ENCODE measurements around the gene RNASE4.
"Not testable (repeated sequence)": the region's sequence is repeated elsewhere in the genome, so short reads cannot be mapped to it uniquely, and the experiment has no call there.

Gene RNASE4

DNA sequence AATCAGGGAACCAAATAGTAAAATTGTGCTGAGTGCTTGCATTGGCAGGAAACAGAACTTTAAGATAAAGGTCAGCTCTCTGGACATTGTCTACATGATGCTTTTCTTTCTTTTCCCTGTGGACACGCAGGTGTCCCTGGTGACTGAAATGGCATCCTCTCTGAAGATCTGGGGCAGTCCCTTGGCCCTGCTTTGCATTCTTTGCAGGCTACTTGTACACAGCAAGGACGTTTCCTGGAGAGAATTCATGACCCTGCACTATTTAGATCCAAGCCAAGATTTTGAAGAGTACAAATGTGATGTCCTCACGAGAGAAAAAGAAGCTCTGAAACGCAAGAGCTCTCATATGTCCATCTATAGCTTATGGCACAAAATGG, 50.1 kb downstream of the RNASE4 start:
- no peak for ATAC-seq
- TF ChIP-seq CSDC2 (CRISPR knock-in tag; IDR thresholded peaks at IDR 0.05) (no peak), ARNTL (CRISPR knock-in tag; IDR thresholded peaks at IDR 0.05; ENCODE audit: borderline replicate concordance, low read depth) (no peak), ZC3H10 (CRISPR knock-in tag; IDR thresholded peaks at IDR 0.05) (no peak), OSR1 (CRISPR knock-in tag; IDR thresholded peaks at IDR 0.05) (no peak), ZNF70 (CRISPR knock-in tag; IDR thresholded peaks at IDR 0.05) (no peak), RARB (CRISPR knock-in tag; IDR thresholded peaks at IDR 0.05) (no peak), ZNF8 (CRISPR knock-in tag; IDR thresholded peaks at IDR 0.05) (no peak), SNAI2 (CRISPR knock-in tag; IDR thresholded peaks at IDR 0.05) (no peak), ESRRG (CRISPR knock-in tag; IDR thresholded peaks at IDR 0.05) (no peak), ZFP3 (CRISPR knock-in tag; IDR thresholded peaks at IDR 0.05) (no peak), TCF4 (CRISPR knock-in tag; IDR thresholded peaks at IDR 0.05; ENCODE audit: borderline replicate concordance) (no peak), PPARA (CRISPR knock-in tag; IDR thresholded peaks at IDR 0.05; ENCODE audit: borderline replicate concordance) (no peak)
- TF ChIP-seq, protein P1, sequence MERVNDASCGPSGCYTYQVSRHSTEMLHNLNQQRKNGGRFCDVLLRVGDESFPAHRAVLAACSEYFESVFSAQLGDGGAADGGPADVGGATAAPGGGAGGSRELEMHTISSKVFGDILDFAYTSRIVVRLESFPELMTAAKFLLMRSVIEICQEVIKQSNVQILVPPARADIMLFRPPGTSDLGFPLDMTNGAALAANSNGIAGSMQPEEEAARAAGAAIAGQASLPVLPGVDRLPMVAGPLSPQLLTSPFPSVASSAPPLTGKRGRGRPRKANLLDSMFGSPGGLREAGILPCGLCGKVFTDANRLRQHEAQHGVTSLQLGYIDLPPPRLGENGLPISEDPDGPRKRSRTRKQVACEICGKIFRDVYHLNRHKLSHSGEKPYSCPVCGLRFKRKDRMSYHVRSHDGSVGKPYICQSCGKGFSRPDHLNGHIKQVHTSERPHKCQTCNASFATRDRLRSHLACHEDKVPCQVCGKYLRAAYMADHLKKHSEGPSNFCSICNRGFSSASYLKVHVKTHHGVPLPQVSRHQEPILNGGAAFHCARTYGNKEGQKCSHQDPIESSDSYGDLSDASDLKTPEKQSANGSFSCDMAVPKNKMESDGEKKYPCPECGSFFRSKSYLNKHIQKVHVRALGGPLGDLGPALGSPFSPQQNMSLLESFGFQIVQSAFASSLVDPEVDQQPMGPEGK (CRISPR knock-in tag; IDR thresholded peaks at IDR 0.05; ENCODE audit: borderline replicate concordance): no peak
- TF ChIP-seq, protein P2, sequence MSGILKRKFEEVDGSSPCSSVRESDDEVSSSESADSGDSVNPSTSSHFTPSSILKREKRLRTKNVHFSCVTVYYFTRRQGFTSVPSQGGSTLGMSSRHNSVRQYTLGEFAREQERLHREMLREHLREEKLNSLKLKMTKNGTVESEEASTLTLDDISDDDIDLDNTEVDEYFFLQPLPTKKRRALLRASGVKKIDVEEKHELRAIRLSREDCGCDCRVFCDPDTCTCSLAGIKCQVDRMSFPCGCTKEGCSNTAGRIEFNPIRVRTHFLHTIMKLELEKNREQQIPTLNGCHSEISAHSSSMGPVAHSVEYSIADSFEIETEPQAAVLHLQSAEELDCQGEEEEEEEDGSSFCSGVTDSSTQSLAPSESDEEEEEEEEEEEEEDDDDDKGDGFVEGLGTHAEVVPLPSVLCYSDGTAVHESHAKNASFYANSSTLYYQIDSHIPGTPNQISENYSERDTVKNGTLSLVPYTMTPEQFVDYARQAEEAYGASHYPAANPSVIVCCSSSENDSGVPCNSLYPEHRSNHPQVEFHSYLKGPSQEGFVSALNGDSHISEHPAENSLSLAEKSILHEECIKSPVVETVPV (CRISPR knock-in tag; IDR thresholded peaks at IDR 0.05): no peak

DNA sequence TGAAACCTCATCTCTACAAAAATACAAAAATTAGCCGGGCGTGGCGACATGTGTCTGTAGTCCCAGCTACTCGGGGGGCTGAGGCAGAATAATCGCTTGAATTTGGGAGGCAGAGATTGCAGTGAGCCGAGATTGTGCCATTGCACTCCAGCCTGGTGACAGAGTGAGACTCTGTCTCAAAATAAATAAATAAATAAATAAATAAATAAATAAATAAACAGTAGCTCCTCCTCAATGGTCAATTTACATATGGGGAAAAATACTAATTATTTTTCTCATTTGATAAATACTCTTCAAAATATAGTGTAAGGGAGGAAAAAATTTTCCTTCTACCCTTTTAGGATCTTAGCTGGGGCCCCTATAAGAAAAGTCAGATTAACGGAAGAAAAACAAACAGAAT, 53.9 kb downstream of the RNASE4 start:
- not testable (repeated sequence) for ATAC-seq

DNA sequence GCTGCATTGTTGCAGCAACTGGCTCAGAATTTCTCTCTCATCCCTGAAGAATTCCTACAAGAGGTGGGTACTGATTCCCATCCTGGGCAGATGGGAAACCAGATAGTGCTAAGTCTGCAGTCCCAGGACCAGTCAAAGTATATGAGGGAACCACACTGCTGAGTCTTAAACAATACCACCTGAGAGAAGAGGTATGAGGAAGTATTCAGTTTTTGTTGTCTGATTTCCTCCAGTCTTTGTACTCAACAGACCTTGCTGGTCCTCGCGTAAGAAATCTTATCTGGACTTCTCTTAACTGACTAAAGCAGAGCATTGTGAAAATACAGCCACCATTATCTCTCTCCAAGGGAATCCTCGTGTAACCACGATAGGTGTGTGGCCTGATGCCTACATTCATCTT, 57.8 kb downstream of the RNASE4 start:
- ATAC-seq: no peak
- TF ChIP-seq ZNF70 (CRISPR knock-in tag; IDR thresholded peaks at IDR 0.05) (no peak), ARNTL (CRISPR knock-in tag; IDR thresholded peaks at IDR 0.05; ENCODE audit: borderline replicate concordance, low read depth) (no peak), ZC3H10 (CRISPR knock-in tag; IDR thresholded peaks at IDR 0.05) (no peak), RARB (CRISPR knock-in tag; IDR thresholded peaks at IDR 0.05) (no peak), PPARA (CRISPR knock-in tag; IDR thresholded peaks at IDR 0.05; ENCODE audit: borderline replicate concordance) (no peak), CSDC2 (CRISPR knock-in tag; IDR thresholded peaks at IDR 0.05) (no peak), GLIS3 (CRISPR knock-in tag; IDR thresholded peaks at IDR 0.05) (no peak), SNAI2 (CRISPR knock-in tag; IDR thresholded peaks at IDR 0.05) (no peak), TCF4 (CRISPR knock-in tag; IDR thresholded peaks at IDR 0.05; ENCODE audit: borderline replicate concordance) (no peak), BACH2 (CRISPR knock-in tag; IDR thresholded peaks at IDR 0.05; ENCODE audit: borderline replicate concordance) (no peak), ZFP30 (CRISPR knock-in tag; IDR thresholded peaks at IDR 0.05) (no peak)
- TF ChIP-seq, protein P3, sequence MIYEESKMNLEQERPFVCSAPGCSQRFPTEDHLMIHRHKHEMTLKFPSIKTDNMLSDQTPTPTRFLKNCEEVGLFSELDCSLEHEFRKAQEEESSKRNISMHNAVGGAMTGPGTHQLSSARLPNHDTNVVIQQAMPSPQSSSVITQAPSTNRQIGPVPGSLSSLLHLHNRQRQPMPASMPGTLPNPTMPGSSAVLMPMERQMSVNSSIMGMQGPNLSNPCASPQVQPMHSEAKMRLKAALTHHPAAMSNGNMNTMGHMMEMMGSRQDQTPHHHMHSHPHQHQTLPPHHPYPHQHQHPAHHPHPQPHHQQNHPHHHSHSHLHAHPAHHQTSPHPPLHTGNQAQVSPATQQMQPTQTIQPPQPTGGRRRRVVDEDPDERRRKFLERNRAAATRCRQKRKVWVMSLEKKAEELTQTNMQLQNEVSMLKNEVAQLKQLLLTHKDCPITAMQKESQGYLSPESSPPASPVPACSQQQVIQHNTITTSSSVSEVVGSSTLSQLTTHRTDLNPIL (CRISPR knock-in tag; IDR thresholded peaks at IDR 0.05; ENCODE audit: low read depth): no peak

DNA sequence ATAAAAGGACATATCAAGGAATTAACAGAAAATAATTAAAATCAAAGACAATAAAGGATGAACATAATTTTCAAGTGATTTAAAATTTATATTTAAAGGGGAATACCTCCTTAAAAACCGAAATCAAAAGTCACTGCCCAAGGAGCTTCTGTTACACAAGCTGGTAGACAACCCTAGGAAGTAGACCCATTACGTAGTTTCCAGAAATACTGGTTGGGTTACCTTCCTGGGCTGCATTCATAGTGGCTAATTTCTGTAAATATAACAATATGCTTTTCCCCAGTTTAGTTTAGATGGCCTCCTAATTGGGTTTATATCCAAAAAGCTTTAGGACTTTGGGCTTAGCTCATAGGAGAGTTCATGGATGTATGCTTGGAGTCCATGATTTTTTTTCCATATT, 59.2 kb downstream of the RNASE4 start:
- TF ChIP-seq ESRRG (CRISPR knock-in tag; IDR thresholded peaks at IDR 0.05): no peak
- no peak for TF ChIP-seq TCF4 (CRISPR knock-in tag; IDR thresholded peaks at IDR 0.05; ENCODE audit: borderline replicate concordance)
- TF ChIP-seq, protein P2 (CRISPR knock-in tag; IDR thresholded peaks at IDR 0.05): no peak
- TF ChIP-seq, protein P4, sequence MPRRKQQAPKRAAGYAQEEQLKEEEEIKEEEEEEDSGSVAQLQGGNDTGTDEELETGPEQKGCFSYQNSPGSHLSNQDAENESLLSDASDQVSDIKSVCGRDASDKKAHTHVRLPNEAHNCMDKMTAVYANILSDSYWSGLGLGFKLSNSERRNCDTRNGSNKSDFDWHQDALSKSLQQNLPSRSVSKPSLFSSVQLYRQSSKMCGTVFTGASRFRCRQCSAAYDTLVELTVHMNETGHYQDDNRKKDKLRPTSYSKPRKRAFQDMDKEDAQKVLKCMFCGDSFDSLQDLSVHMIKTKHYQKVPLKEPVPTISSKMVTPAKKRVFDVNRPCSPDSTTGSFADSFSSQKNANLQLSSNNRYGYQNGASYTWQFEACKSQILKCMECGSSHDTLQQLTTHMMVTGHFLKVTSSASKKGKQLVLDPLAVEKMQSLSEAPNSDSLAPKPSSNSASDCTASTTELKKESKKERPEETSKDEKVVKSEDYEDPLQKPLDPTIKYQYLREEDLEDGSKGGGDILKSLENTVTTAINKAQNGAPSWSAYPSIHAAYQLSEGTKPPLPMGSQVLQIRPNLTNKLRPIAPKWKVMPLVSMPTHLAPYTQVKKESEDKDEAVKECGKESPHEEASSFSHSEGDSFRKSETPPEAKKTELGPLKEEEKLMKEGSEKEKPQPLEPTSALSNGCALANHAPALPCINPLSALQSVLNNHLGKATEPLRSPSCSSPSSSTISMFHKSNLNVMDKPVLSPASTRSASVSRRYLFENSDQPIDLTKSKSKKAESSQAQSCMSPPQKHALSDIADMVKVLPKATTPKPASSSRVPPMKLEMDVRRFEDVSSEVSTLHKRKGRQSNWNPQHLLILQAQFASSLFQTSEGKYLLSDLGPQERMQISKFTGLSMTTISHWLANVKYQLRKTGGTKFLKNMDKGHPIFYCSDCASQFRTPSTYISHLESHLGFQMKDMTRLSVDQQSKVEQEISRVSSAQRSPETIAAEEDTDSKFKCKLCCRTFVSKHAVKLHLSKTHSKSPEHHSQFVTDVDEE (CRISPR knock-in tag; IDR thresholded peaks at IDR 0.05): no peak
- TF ChIP-seq, protein P3 (CRISPR knock-in tag; IDR thresholded peaks at IDR 0.05; ENCODE audit: low read depth): no peak
- TF ChIP-seq ZNF565 (CRISPR knock-in tag; conservative IDR thresholded peaks at IDR 0.05; ENCODE audit: low read depth): no peak
- no peak for TF ChIP-seq OSR1 (CRISPR knock-in tag; IDR thresholded peaks at IDR 0.05)
- TF ChIP-seq, protein P5, sequence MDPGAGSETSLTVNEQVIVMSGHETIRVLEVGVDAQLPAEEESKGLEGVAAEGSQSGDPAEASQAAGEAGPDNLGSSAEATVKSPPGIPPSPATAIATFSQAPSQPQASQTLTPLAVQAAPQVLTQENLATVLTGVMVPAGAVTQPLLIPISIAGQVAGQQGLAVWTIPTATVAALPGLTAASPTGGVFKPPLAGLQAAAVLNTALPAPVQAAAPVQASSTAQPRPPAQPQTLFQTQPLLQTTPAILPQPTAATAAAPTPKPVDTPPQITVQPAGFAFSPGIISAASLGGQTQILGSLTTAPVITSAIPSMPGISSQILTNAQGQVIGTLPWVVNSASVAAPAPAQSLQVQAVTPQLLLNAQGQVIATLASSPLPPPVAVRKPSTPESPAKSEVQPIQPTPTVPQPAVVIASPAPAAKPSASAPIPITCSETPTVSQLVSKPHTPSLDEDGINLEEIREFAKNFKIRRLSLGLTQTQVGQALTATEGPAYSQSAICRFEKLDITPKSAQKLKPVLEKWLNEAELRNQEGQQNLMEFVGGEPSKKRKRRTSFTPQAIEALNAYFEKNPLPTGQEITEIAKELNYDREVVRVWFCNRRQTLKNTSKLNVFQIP (CRISPR knock-in tag; IDR thresholded peaks at IDR 0.05; ENCODE audit: borderline replicate concordance, low read depth): no peak
- no peak for TF ChIP-seq SNAI2 (CRISPR knock-in tag; IDR thresholded peaks at IDR 0.05)
- no peak for TF ChIP-seq ZNF70 (CRISPR knock-in tag; IDR thresholded peaks at IDR 0.05)
- ATAC-seq: no peak
